Measurements from ENCODE around the gene SUGCT. TPM values are rescaled to one million over a fixed set of nuclear protein-coding genes. Genes with fewer than 3 reads are reported as not detected.
A peak's percentile ranks its signal among the peaks of the same experiment; 100 is the strongest.

The SUGCT gene
- total RNA-seq, 1 donor: 6.7 TPM

DNA sequence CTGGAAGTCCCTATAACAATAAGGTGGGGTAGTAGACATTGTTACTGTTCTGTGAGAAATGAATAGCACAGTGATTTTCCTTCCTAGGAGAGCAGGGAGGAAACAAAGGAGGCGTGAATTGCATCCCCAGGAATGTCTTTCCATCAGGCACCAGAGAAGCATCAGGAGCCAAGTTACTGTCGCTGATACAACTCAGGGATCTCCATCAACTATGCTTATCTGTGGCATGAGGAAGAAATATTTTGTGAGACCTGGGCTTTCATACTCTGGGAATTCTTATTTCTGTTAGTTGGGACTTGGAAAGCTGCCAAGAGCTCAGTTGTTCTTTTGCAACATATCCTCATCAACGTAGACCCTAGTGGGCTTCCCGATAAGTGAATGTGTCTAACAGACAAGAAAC is 622.3 kb downstream of the SUGCT start:
- TF ChIP-seq, protein P1, sequence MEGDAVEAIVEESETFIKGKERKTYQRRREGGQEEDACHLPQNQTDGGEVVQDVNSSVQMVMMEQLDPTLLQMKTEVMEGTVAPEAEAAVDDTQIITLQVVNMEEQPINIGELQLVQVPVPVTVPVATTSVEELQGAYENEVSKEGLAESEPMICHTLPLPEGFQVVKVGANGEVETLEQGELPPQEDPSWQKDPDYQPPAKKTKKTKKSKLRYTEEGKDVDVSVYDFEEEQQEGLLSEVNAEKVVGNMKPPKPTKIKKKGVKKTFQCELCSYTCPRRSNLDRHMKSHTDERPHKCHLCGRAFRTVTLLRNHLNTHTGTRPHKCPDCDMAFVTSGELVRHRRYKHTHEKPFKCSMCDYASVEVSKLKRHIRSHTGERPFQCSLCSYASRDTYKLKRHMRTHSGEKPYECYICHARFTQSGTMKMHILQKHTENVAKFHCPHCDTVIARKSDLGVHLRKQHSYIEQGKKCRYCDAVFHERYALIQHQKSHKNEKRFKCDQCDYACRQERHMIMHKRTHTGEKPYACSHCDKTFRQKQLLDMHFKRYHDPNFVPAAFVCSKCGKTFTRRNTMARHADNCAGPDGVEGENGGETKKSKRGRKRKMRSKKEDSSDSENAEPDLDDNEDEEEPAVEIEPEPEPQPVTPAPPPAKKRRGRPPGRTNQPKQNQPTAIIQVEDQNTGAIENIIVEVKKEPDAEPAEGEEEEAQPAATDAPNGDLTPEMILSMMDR (IDR thresholded peaks at IDR 0.05; ENCODE audit: insufficient read depth, low read length): no peak
- DNase-seq (ENCODE audit: low read depth): peak; percentile 36
- no peak overlapping the region for H3K4me3 ChIP-seq (ENCODE audit: low read depth, low read length)

DNA sequence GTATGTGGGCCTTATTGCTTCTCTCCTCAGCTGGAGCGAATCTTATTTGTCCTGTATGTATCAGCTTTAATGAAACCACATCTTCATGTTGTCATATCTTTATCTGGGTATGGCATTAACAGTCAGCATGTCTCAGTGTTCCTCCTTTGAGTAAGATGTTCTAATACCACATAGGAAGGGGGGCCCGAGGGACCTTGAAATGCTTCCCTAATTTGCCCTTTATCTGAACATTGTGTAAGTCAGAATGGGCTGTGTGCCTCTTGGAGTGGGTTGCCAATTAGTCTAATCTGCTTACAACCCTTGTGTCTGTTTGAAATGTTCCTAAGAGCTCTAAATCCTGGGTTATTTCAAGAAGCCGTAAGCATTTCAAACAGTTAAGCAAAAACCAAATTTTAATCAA is 623.8 kb downstream of the SUGCT start:
- peak; percentile 28 for DNase-seq (ENCODE audit: low read depth)
- no peak overlapping the region for H3K4me3 ChIP-seq (ENCODE audit: low read depth, low read length)
- TF ChIP-seq, protein P1 (IDR thresholded peaks at IDR 0.05; ENCODE audit: insufficient read depth, low read length): no peak

DNA sequence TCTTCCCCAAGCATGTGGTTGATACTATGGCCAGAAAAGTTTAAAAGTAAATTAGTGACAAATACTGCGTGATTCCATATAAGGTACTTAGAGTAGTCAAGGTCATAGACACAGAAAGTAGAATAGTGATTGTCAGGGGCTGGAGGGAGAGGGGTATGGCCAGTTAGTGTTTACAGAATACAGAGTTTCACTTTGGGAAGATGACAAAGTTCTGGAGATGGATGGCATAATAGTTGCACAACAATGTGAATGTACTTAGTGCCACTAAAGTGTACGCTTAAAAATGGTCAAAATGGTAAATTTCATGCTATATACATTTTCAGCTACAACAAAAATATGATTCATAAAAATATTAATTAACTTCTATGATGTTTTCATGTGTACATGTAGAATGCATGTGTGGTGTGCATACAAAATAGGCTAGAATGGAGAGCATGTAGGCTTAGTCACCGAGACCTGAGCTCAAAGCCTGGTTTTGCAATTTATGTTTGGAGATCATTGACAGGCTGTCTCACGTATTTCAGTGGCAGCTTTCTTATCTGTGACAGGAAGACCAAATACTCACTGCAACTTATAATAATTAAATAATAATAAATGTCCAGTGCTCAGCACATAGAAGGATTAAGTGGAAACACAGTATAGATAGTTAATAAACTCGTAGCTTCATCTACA is 625.6 kb downstream of the SUGCT start:
- DNase-seq (ENCODE audit: low read depth): no peak
- no peak overlapping the region for H3K4me3 ChIP-seq (ENCODE audit: low read depth, low read length)
- TF ChIP-seq, protein P1 (IDR thresholded peaks at IDR 0.05; ENCODE audit: insufficient read depth, low read length): no peak

DNA sequence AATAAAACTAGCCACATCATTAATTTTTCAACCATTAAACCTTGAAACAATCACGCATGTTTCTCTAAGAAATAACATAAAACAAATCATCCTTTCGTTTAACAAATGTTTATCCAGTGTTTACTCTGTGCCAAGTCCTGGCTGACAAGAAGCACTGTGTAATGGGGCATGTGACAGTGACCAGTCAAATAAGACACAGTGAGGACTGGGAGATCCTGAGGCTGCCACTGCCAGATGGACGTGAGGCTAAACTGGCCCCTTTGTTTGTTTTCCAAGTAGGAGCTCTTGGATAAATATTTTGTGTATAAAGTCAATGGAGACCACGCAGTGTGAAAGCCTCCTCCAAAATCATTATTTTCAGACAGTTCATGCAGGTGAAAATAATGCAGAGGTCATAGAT is 626.2 kb downstream of the SUGCT start:
- H3K4me3 ChIP-seq (ENCODE audit: low read depth, low read length): no peak overlapping the region
- no peak for DNase-seq (ENCODE audit: low read depth)
- TF ChIP-seq, protein P1 (IDR thresholded peaks at IDR 0.05; ENCODE audit: insufficient read depth, low read length): no peak

DNA sequence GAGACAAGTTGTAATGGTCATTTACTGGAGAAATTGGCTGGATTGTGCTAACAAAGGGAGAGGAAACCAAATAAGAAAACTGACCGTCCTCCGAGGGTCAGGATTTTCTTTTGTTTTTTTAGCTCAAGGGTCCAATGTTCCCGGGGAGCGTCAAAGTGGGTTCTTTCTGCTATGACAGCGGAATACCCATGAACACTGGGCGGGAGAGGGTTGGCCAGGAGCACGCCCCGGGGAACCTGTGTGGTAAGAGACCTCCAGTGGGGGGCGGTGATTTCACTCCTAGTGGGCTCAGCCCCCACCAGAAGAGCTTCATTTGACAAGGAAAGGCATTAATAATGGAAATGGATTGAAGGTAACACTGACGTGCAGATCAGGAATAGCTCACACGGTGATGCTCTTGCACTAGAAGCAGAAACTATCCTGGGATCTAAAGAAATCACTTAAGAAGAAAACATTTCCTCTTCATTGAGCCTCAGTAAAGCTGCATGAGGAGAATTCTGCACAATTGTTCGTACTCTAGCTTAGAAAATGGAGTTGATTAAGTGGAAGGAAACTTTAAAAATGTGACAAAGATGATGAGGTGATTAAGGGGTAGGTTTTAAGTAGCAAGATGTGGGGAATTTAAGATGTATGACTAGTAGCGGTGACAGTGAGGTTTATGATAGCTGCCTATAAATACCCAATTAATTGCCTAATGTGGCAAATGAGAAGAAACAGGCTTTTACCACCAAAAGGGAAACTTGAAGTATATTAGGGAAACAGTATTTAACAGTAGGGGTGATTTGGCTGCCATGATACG is 627.2 kb downstream of the SUGCT start:
- peak; percentile 45 for DNase-seq (ENCODE audit: low read depth)
- TF ChIP-seq, protein P1 (IDR thresholded peaks at IDR 0.05; ENCODE audit: insufficient read depth, low read length): peak; percentile 29
- H3K4me3 ChIP-seq (ENCODE audit: low read depth, low read length): no peak overlapping the region

DNA sequence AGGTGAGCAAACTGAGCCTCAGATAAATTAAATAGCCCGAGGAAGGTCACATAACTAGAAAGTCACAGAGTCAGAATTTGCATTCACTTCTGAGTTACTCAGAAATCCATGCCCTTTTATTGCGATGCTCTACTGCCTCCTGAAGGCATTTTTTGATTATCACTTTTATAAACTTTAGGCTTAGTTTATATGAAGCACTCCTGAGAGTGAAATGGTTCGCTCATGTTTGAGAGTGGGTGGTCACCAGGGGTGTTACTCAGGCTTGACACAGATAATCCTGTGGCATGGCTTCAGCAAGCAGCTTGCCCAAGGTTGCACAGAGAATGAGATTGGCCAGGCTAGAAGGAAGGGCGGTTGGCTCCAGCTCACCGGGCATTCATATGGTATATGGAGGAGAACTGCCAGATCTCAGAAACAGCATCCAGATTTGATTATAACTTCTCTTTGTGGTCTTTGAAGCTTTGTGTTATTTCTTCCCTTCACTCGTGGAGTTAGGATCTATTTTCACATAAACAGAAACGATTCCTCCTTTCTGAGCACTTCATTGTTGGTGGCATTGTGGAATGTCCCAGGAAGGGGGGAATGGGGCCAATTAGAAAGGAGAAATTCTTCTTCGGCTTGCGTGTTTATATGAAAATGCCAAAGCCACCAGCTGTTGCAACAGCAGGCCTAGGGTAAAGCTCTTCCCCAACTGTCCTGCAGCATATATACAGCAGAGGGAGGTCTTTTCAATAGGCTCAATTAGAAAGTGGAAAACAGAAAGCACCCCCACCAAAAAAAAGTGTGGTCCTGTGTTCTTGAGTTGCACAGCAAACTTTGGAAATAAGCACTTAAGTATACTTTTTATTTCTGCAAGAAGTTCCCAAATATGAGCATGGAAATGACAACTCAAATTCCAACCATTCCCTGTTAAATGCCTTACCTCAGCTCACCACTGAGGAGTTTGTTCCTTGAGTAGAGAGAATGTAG is 628.8 kb downstream of the SUGCT start:
- TF ChIP-seq, protein P1 (IDR thresholded peaks at IDR 0.05; ENCODE audit: insufficient read depth, low read length): peak; percentile 46
- H3K4me3 ChIP-seq (ENCODE audit: low read depth, low read length): no peak overlapping the region
- peak; percentile 55 for DNase-seq (ENCODE audit: low read depth)
